CD14-positive monocyte (primary cell): ENCODE measurements around the gene FAM120A. TPM values are rescaled to one million over a fixed set of nuclear protein-coding genes. Genes with fewer than 3 reads are reported as not detected.

ENCODE experiments used
- DNase-seq, 3 donors: peaks; one replicate each; pipeline ENCODE4 v3.0.0-alpha.2; 2011 to 2022
- H2AFZ ChIP-seq: 2 replicates; pipeline ENCODE4 v1.6.0; 2012; ENCODE audit warnings: mild to moderate bottlenecking, low read depth, low read length, inconsistent platforms; ENCODE audit not compliant: insufficient read depth, poor library complexity, severe bottlenecking
- H3K27ac ChIP-seq, 2 donors: 1 replicate in 1 of 2; 2 replicates in 1 of 2; pipeline ENCODE4 v1.5.1; 2012 to 2013; ENCODE audit warnings: low read length in 2 of 2, control low read depth in 1 of 2, inconsistent platforms in 1 of 2, low read depth in 1 of 2, mild to moderate bottlenecking in 1 of 2
- H3K27me3 ChIP-seq, 2 donors: one replicate each; pipeline versions ENCODE4 v1.6.0 to v1.6.1; 2011 to 2013; ENCODE audit warnings: low read length in 2 of 2; ENCODE audit not compliant: control insufficient read depth in 2 of 2, insufficient read depth in 2 of 2
- H3K36me3 ChIP-seq, 2 donors: replicated peaks in 1 of 2; 1 replicate in 1 of 2; 2 replicates in 1 of 2; pipeline versions ENCODE4 v1.5.1 to v1.6.1; 2012 to 2013; ENCODE audit warnings: low read length in 2 of 2, control low read depth in 1 of 2, inconsistent platforms in 1 of 2, mild to moderate bottlenecking in 1 of 2; ENCODE audit not compliant: insufficient read depth in 2 of 2, control insufficient read depth in 1 of 2
- H3K4me1 ChIP-seq, 2 donors: 1 replicate in 1 of 2; 2 replicates in 1 of 2; pipeline versions ENCODE4 v1.5.1 to v1.6.1; 2012 to 2013; ENCODE audit warnings: low read length in 2 of 2, control low read depth in 1 of 2, inconsistent platforms in 1 of 2, mild to moderate bottlenecking in 1 of 2, moderate library complexity in 1 of 2; ENCODE audit not compliant: insufficient read depth in 2 of 2, control insufficient read depth in 1 of 2
- H3K4me2 ChIP-seq: replicated peaks from 2 replicates; pipeline ENCODE3; 2012; ENCODE audit warnings: low read length, moderate library complexity, mild to moderate bottlenecking; ENCODE audit not compliant: poor library complexity, severe bottlenecking; ENCODE audit errors: extremely low read depth
- H3K4me3 ChIP-seq, 3 experiments: fragments of 200-600 bp in 1 of 3; sonication (generic) in 1 of 3; replicated peaks in 1 of 3; 1 replicate in 2 of 3; 2 replicates in 1 of 3; pipeline ENCODE4 v1.5.1; 2011 to 2013; ENCODE audit warnings: low read length in 3 of 3, mild to moderate bottlenecking in 3 of 3, control low read depth in 2 of 3, low read depth in 2 of 3, inconsistent platforms in 1 of 3, moderate library complexity in 1 of 3
- H3K79me2 ChIP-seq: 2 replicates; pipeline ENCODE4 v1.6.0; 2012; ENCODE audit warnings: mild to moderate bottlenecking, control low read depth, inconsistent platforms, low read length, moderate library complexity; ENCODE audit not compliant: insufficient read depth
- H3K9ac ChIP-seq: 2 replicates; pipeline ENCODE4 v1.6.0; 2017; ENCODE audit warnings: low read length, mild to moderate bottlenecking; ENCODE audit not compliant: insufficient read depth, poor library complexity, severe bottlenecking
- H3K9me3 ChIP-seq, 2 donors: replicated peaks in 1 of 2; 1 replicate in 1 of 2; 2 replicates in 1 of 2; pipeline versions ENCODE4 v1.5.1 to v1.6.1; 2012 to 2013; ENCODE audit warnings: low read length in 2 of 2, control low read depth in 1 of 2; ENCODE audit not compliant: control insufficient read depth in 1 of 2, insufficient read depth in 1 of 2
- H4K20me1 ChIP-seq: 2 replicates; pipeline ENCODE4 v1.6.0; 2012; ENCODE audit warnings: mild to moderate bottlenecking, low read length, control low read depth, moderate library complexity; ENCODE audit not compliant: insufficient read depth
- H3K27ac Mint-ChIP-seq, 7 donors: one replicate each; pipeline ENCODE4 v1.8.0; 2020; ENCODE audit warnings: mild to moderate bottlenecking in 7 of 7, mixed read lengths in 7 of 7, moderate library complexity in 6 of 7, inconsistent platforms in 2 of 7
- H3K27me3 Mint-ChIP-seq, 3 donors: one replicate each; pipeline ENCODE4 v1.8.0; 2021 to 2022; ENCODE audit warnings: low read depth in 3 of 3, mild to moderate bottlenecking in 3 of 3, mixed read lengths in 3 of 3, moderate library complexity in 3 of 3, inconsistent platforms in 1 of 3
- H3K36me3 Mint-ChIP-seq, 2 donors: one replicate each; pipeline ENCODE4 v1.8.0; 2020; ENCODE audit warnings: mixed read lengths in 2 of 2, inconsistent platforms in 1 of 2, mild to moderate bottlenecking in 1 of 2
- H3K4me1 Mint-ChIP-seq: one replicate; pipeline ENCODE4 v1.8.0; 2020; ENCODE audit warnings: mild to moderate bottlenecking, mixed read lengths
- H3K4me3 Mint-ChIP-seq, 2 donors: one replicate each; pipeline ENCODE4 v1.8.0; 2020; ENCODE audit warnings: mild to moderate bottlenecking in 2 of 2, mixed read lengths in 2 of 2, moderate library complexity in 1 of 2
- H3K9me3 Mint-ChIP-seq, 7 donors: one replicate each; pipeline ENCODE4 v1.8.0; 2020 to 2022; ENCODE audit warnings: mixed read lengths in 7 of 7, mild to moderate bottlenecking in 6 of 7, moderate library complexity in 6 of 7, inconsistent platforms in 2 of 7
- WGBS: methylation state at CpG from one replicate; pipeline ENCODE4 v1.1.5; 2013; ENCODE audit warnings: missing lambda C conversion rate; ENCODE audit not compliant: insufficient coverage; 5-methylcytosine and 5-hydroxymethylcytosine counted together
- intact Hi-C, 2 donors: fragments of 100-400 bp; cut with micrococcal nuclease; formaldehyde crosslinking; loops; one replicate each; pipeline versions ENCODE4 v1.15.0 to v1.15.1; 2023
- polyA plus RNA-seq, 3 donors: library from polyadenylated mRNA; depleted of rRNA in 1 of 3; unstranded in 2 of 3; stranded (reverse) in 1 of 3; fragments of 300-500 nt in 2 of 3; fragments of >200 nt in 1 of 3; fragmentation: Illumina TruSeq in 2 of 3; gene quantifications; 1 replicate in 2 of 3; 2 replicates in 1 of 3; pipeline ENCODE4 v1.2.3, GENCODE V29; 2012 to 2021
- TF ChIP-seq, protein P1 (sequence below): fragments of 200-600 bp; IDR thresholded peaks from one replicate; pipeline ENCODE4 v1.8.0; 2022; ENCODE audit warnings: antibody characterized with exemption, mild to moderate bottlenecking

The FAM120A gene
- polyA plus RNA-seq, 3 donors, result 10.4 to 76.6 (median 12.7) TPM

GRCh38 chr9:93577975-93578682 lies 126.6 kb downstream of the FAM120A start:
- Histone ChIP-seq H3K4me3 (peak overlapping the region in 2 of 3 experiments; percentile 59 to 86), H3K4me1 (peaks cover 25 to 37% of the 10 kb centered on the region in 2 donors), H3K79me2 (peaks cover 74% of the 10 kb centered on the region), H3K27me3 (no peaks in the 10 kb centered on the region), H4K20me1 (peaks cover 40% of the 10 kb centered on the region), H3K27ac (peak overlapping the region in 1 of 2 donors; percentile 14), H3K9me3 (no peaks in the 10 kb centered on the region), H2AFZ (peak overlapping the region; percentile 81), H3K9ac (peak overlapping the region; percentile 77), H3K36me3 (no peaks in the 10 kb centered on the region), H3K4me2 (peak overlapping the region; percentile 98)
- Mint-ChIP-seq H3K27ac (peak overlapping the region in 4 of 7 donors; percentile 44 to 85 (median 78)), H3K36me3 (peaks cover 2 to 13% of the 10 kb centered on the region in 2 donors), H3K4me3 (peak overlapping the region; percentile 81 to 95), H3K4me1 (peaks cover 68% of the 10 kb centered on the region), H3K9me3 (no peaks in the 10 kb centered on the region), H3K27me3 (peaks cover 0 to 1% (median 0%) of the 10 kb centered on the region in 3 donors)
- DNase-seq, result no peak
- TF ChIP-seq, protein P1, sequence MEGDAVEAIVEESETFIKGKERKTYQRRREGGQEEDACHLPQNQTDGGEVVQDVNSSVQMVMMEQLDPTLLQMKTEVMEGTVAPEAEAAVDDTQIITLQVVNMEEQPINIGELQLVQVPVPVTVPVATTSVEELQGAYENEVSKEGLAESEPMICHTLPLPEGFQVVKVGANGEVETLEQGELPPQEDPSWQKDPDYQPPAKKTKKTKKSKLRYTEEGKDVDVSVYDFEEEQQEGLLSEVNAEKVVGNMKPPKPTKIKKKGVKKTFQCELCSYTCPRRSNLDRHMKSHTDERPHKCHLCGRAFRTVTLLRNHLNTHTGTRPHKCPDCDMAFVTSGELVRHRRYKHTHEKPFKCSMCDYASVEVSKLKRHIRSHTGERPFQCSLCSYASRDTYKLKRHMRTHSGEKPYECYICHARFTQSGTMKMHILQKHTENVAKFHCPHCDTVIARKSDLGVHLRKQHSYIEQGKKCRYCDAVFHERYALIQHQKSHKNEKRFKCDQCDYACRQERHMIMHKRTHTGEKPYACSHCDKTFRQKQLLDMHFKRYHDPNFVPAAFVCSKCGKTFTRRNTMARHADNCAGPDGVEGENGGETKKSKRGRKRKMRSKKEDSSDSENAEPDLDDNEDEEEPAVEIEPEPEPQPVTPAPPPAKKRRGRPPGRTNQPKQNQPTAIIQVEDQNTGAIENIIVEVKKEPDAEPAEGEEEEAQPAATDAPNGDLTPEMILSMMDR, result no peak
- intact Hi-C loops, result loop anchor here in 1 of 2 donors (5.0 kb wide), 1 partner anchor 126 kb away; the partner anchor contains the start of genes FAM120A and FAM120AOS
- 83% methylated on average over 12 of the region's 13 CpGs for WGBS

- WGBS, result no CpG with 5 or more reads among the region's 5 CpGs
- peaks cover 63% of the 10 kb centered on the region for H3K4me1 Mint-ChIP-seq
- no peak overlapping the region for H2AFZ ChIP-seq
- H3K27me3 Mint-ChIP-seq, result no peaks in the 10 kb centered on the region
- H3K4me3 ChIP-seq, result no peak overlapping the region
- no peak overlapping the region for H3K27ac ChIP-seq
- no peak overlapping the region for H3K4me3 Mint-ChIP-seq
- TF ChIP-seq, protein P1, result no peak
- H3K27me3 ChIP-seq, result no peaks in the 10 kb centered on the region
- H3K4me1 ChIP-seq, result peaks cover 25 to 36% of the 10 kb centered on the region in 2 donors
- H3K79me2 ChIP-seq, result peaks cover 81% of the 10 kb centered on the region
- DNase-seq, result no peak
- no peak overlapping the region for H3K27ac Mint-ChIP-seq
- peaks cover 0 to 3% (median 3%) of the 10 kb centered on the region in 7 donors for H3K9me3 Mint-ChIP-seq
- H4K20me1 ChIP-seq, result peaks cover 48% of the 10 kb centered on the region
- no peaks in the 10 kb centered on the region for H3K36me3 ChIP-seq
- peaks cover 2 to 17% of the 10 kb centered on the region in 2 donors for H3K36me3 Mint-ChIP-seq
- peaks cover 0 to 3% of the 10 kb centered on the region in 2 donors for H3K9me3 ChIP-seq
- no peak overlapping the region for H3K9ac ChIP-seq
- intact Hi-C loops, result loop anchor here in 1 of 2 donors (5.0 kb wide), 1 partner anchor 127 kb away; the partner anchor contains the start of genes FAM120A and FAM120AOS
- H3K4me2 ChIP-seq, result peak overlapping the region; percentile 98
Measured at GRCh38 chr9:93578844-93579243, 127.4 kb downstream of the FAM120A start.
